ENCODE data around the gene ISG20L2.

Gene ISG20L2

DNA sequence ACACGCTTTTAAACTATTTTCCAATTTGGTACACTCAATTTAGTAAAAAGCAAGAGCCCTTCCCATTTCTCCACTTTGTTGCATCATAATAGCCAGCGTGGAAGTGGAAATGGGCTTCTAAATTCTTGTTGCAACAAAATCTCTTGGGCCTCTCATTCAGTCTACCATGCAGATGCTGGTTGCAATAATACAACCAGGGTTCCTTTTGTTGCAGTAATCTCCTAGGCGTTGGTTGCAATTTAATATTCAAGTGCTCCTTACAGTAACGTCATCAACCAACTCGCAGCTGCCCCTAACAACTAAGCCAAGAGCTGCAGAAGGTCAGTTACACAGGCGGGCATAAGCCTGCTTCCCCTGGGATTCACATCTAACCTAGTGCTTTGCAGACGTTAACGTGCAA, 25.7 kb upstream of the ISG20L2 start:
- DNase-seq (ENCODE audit: low spot score): no peak

DNA sequence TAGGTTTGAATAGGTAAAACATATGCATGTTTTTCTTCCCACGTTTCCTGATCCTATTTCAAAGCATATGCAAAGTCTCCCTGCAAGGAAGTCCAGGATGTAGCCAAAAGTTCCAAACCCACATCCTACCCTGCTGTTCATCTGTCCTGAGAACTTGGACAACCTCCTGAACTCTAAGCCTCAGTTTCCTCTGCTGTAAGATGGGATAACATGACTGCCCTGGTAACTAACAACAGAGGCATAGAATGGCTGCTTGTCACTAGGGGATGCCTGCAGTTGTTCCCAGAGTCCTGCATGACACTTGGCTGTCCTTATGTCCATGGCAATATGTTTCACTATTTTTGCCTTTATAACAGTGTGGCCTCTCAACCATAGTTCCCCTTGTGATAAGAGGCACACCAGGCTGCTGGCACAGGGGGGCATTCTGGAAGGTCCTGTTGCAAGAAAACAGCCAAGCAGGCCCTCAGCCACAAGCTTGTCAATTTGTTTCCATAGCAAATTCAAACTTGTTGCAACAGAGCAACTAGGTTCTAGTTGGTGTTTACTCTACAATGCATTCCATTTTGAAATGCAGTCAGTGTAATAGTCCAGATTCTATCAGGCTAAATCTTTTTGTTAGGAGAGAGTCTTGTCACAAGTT, 24.4 kb upstream of the ISG20L2 start:
- DNase-seq (ENCODE audit: low spot score): no peak

- DNase-seq (ENCODE audit: low spot score): peak; percentile 97
These were observed 23.4 kb upstream of the ISG20L2 start for GRCh38 chr1:156751757-156752481.

GRCh38 chr1:156751451-156751756, 22.8 kb upstream of the ISG20L2 start, which contains the start of gene HDGF:
TSS of gene HDGF (minus strand) at chr1:156751675. CDS start at chr1:156751429, 246 bp downstream.
- DNase-seq (ENCODE audit: low spot score): no peak

- DNase-seq (ENCODE audit: low spot score): no peak
These were observed 22.3 kb upstream of the ISG20L2 start for GRCh38 chr1:156750711-156751450.

- no peak for DNase-seq (ENCODE audit: low spot score)
These were observed 21.7 kb upstream of the ISG20L2 start for GRCh38 chr1:156750191-156750672.

GRCh38 chr1:156749419-156750118, 21.0 kb upstream of the ISG20L2 start:
- no peak for DNase-seq (ENCODE audit: low spot score)

- DNase-seq (ENCODE audit: low spot score): no peak
These were observed 20.3 kb upstream of the ISG20L2 start for GRCh38 chr1:156748670-156749418.

DNA sequence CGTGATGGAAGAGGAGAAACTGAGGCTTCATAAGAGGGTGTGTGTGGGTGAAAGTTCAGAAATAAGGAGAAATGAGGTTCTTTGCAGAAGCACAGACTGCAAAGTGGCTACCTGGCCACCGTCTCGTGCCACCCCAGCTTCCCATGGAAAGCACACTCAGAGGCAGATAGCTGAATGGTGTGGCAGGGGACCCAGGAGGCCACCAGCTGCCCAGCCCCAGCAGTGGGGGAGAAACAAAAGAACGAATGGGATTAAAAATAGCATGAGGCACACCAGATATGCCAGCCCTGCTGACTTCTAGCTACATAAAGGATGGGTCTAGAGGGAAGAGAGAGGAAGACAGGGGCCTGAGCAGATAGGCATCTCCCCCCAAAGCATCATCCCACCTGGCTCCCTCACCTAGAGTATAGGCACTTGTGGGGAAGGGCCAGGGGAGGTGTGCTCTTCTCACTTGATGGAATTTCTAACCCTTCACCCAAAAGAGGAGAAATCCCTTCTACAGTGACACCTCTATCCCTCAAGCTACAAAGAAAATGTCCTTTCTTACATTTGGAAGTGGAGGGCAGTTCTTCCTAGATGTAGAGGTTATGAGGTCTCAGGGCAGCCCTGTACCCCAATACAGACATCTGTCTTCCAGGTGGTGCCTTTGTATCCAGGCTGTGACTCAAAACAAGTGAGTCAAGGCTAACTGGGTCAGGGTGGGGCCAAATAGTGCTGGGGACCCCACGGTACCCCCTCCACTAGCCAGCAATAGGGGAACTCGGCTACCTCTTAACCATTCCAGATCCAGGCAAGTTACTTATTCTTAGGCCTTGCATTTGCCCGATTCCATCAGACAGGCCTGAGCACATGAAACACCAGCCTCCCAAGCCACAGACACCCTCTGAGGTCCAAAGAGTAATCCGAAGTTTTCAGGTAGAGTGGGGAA, 19.4 kb upstream of the ISG20L2 start:
- no peak for DNase-seq (ENCODE audit: low spot score)

GRCh38 chr1:156746728-156747631, 18.4 kb upstream of the ISG20L2 start:
- peak; percentile 54 for DNase-seq (ENCODE audit: low spot score)

DNA sequence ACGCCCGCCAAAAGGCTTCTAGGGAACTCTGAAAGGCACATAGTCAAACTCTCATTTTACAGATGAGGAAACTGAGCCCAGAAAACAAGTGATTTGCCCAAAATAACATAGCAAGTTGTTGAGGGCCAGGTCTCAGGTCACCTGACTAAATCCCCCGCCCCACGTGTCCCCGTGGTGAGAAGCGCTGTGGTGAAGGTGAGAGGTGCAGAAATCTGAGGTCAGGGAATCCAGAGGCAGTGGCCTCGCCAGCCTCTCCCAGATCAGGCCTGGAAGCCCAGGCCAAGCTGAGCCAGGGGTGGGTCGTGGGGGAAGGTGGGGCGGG, 17.8 kb upstream of the ISG20L2 start:
- DNase-seq (ENCODE audit: low spot score): no peak

- DNase-seq (ENCODE audit: low spot score): no peak
These were observed 17.3 kb upstream of the ISG20L2 start for GRCh38 chr1:156745881-156746280.

DNA sequence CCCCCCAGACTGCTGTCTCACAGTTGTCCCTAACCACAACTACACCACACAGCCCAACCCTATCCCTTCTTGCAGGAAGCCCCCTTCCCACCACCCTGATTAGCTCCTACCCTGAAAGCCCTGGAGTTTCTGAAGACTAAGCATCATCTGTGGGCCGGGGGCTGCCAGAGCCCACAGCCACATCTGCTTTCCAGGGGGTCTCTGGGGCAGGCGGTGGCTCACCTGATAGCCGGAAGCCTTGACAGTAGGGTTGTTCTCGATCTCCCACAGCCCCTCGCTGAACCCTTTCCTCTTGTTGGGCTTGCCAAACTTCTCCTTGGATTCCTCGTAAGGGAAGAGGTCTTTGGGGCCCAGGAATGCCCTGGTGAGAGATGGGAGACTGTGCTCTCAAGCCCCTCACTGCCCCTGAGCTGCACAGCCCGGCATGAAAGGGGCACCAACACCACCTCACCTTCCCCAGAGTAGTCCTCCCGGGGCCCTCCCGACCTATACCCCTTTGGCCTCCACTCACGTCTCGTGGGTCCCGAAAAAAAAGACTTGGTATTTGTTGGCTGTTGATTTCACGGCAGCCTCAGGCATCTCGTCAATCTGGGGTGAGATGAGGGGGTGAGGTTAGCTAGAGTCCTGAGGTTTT, 16.3 kb upstream of the ISG20L2 start:
- no peak for DNase-seq (ENCODE audit: low spot score)

DNA sequence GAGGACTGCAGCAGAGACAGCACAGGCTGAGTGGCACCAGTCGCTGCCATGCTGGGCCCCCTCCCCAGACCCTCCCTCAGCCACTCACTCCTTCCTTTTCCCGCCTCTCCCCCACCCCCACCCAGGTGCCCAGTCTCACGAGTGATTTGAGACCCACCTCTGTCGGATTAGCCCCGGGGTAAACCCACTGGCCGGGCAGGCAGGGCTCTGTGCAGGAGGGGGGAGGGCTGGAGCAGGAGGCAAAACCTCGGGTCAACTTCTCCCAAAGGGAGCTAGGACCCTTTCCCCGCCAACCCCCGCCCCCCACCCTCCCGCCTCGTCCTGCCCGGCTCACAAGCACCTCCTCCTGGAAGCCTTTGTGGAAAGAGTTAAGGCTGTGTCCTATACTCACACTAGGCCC, 15.8 kb upstream of the ISG20L2 start:
- no peak for DNase-seq (ENCODE audit: low spot score)

DNA sequence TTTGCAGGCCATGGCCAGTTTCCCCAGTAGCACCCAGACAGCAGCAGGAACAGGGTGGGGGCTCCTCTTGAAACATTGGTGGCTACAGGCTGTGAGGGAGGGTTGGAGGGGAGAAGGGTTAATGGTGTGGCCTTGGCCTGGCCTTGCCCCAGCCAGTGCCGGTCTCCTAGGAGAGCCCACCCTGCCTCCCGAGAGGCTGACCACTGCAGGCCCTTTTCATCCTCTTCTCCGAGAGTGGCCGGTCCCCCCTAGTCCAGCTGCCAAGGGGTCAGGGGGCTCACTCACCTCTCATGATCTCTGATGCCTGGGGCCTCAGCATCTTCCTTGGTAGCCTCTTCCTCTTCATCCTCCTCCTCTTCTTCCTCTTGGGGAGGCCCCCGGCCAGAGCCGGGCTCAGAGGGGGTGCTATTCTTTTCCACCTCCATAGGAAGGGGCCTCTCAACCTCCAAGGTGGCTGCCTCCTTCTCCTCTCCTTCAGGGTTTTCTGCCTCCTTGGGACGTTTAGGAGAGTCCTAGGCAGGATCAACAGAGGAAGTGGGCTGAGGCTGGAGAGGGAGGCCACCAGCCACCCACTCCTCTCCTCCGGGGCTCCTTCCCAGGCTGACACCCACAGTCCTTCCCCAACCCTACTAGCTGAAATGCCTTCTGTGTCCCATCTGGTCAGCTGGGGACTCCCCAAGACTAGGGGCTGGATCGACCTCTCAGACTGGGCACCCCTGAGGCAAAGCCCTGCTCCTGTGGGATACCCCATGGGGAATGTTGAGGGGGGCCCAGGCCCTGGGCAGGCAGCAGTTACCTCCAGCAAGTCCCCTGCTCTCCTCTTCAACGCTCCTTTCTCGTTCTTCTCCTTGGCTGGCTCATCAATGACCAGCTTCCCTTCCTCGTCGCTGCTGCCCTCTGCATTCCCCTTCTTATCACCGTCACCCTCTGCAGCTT, 15.1 kb upstream of the ISG20L2 start:
- no peak for DNase-seq (ENCODE audit: low spot score)

GRCh38 chr1:156742801-156743200, 14.2 kb upstream of the ISG20L2 start:
- DNase-seq (ENCODE audit: low spot score): no peak

GRCh38 chr1:156742017-156742416, 13.5 kb upstream of the ISG20L2 start:
- no peak for DNase-seq (ENCODE audit: low spot score)

GRCh38 chr1:156741481-156741983, 13.0 kb upstream of the ISG20L2 start:
- no peak for DNase-seq (ENCODE audit: low spot score)
